Trophoblast cell (in vitro differentiated cells and primary cell): ENCODE data around the gene CFAP91.

Experiments used
- DNase-seq, 2 donors: peaks; one replicate each; pipeline ENCODE4 v3.0.0-alpha.2; 2016
- H2AFZ ChIP-seq: 2 replicates; pipeline ENCODE4 v1.6.1; 2013; ENCODE audit warnings: low read length, moderate library complexity, mild to moderate bottlenecking; ENCODE audit not compliant: insufficient read depth, poor library complexity
- H2AK5ac ChIP-seq: 2 replicates; pipeline ENCODE4 v1.6.1; 2013; ENCODE audit warnings: mild to moderate bottlenecking, low read length
- H2BK120ac ChIP-seq: 2 replicates; pipeline ENCODE4 v1.6.1; 2013; ENCODE audit warnings: low read length, mild to moderate bottlenecking, moderate library complexity; ENCODE audit not compliant: insufficient read depth, poor library complexity
- H2BK12ac ChIP-seq: 2 replicates; pipeline ENCODE4 v1.6.1; 2013; ENCODE audit warnings: mild to moderate bottlenecking, low read length, moderate library complexity
- H2BK5ac ChIP-seq: 2 replicates; pipeline ENCODE4 v1.6.1; 2013; ENCODE audit warnings: low read length, low read depth, moderate library complexity, mild to moderate bottlenecking; ENCODE audit not compliant: poor library complexity
- H3K14ac ChIP-seq: 2 replicates; pipeline ENCODE4 v1.6.1; 2013; ENCODE audit warnings: mild to moderate bottlenecking, low read length
- H3K18ac ChIP-seq: 2 replicates; pipeline ENCODE4 v1.6.1; 2013; ENCODE audit warnings: mild to moderate bottlenecking, low read length
- H3K23ac ChIP-seq: 2 replicates; pipeline ENCODE4 v1.6.1; 2013; ENCODE audit warnings: low read length
- H3K27ac ChIP-seq: 2 replicates; pipeline ENCODE4 v1.5.1; 2013; ENCODE audit warnings: low read depth, mild to moderate bottlenecking, inconsistent platforms, low read length, moderate library complexity
- H3K27me3 ChIP-seq: 2 replicates; pipeline ENCODE4 v1.6.1; 2013; ENCODE audit warnings: inconsistent platforms, mild to moderate bottlenecking, low read length, moderate library complexity; ENCODE audit not compliant: insufficient read depth
- H3K36me3 ChIP-seq, 2 experiments: 1 replicate in 1 of 2; 2 replicates in 1 of 2; pipeline ENCODE4 v1.6.1; 2013; ENCODE audit warnings: low read length in 2 of 2, mild to moderate bottlenecking in 2 of 2, moderate library complexity in 1 of 2; ENCODE audit not compliant: insufficient read depth in 2 of 2, control insufficient read depth in 1 of 2
- H3K4ac ChIP-seq: 2 replicates; pipeline ENCODE4 v1.6.1; 2013; ENCODE audit warnings: low read depth, mild to moderate bottlenecking, low read length, moderate library complexity
- H3K4me1 ChIP-seq, 2 experiments: 1 replicate in 1 of 2; 2 replicates in 1 of 2; pipeline ENCODE4 v1.6.1; 2013; ENCODE audit warnings: low read length in 2 of 2, mild to moderate bottlenecking in 2 of 2, moderate library complexity in 1 of 2; ENCODE audit not compliant: insufficient read depth in 2 of 2, control insufficient read depth in 1 of 2
- H3K4me2 ChIP-seq: 2 replicates; pipeline ENCODE4 v1.6.1; 2013; ENCODE audit warnings: inconsistent platforms, mild to moderate bottlenecking, low read length, moderate library complexity
- H3K4me3 ChIP-seq: 2 replicates; pipeline ENCODE4 v1.5.1; 2013; ENCODE audit warnings: mild to moderate bottlenecking, low read depth, low read length, inconsistent platforms
- H3K79me1 ChIP-seq: one replicate; pipeline ENCODE4 v1.6.1; 2013; ENCODE audit warnings: low read length
- H3K79me2 ChIP-seq: 2 replicates; pipeline ENCODE4 v1.6.1; 2013; ENCODE audit warnings: low read length, mild to moderate bottlenecking; ENCODE audit not compliant: control insufficient read depth, insufficient read depth, poor library complexity
- H3K9ac ChIP-seq: 2 replicates; pipeline ENCODE4 v1.6.1; 2013; ENCODE audit warnings: mild to moderate bottlenecking, low read length
- H3K9me3 ChIP-seq: 2 replicates; pipeline ENCODE4 v1.6.1; 2013; ENCODE audit warnings: low read depth, mild to moderate bottlenecking, control low read depth, inconsistent platforms, low read length; ENCODE audit not compliant: insufficient read depth
- H4K12ac ChIP-seq: 2 replicates; pipeline ENCODE4 v1.6.1; 2013; ENCODE audit warnings: low read depth, mild to moderate bottlenecking, low read length, moderate library complexity
- H4K8ac ChIP-seq: 2 replicates; pipeline ENCODE4 v1.6.1; 2013; ENCODE audit warnings: low read depth, mild to moderate bottlenecking, low read length, moderate library complexity
- H4K91ac ChIP-seq: one replicate; pipeline ENCODE4 v1.6.1; 2013; ENCODE audit warnings: low read depth, mild to moderate bottlenecking, low read length, moderate library complexity
- WGBS: extraction: QIAGEN DNeasy Blood & Tissue Kit; methylation state at CpG from one replicate; pipeline ENCODE4 v1.1.7; 2013; ENCODE audit warnings: missing lambda C conversion rate; ENCODE audit not compliant: insufficient read length, insufficient coverage; ENCODE audit errors: extremely low coverage; 5-methylcytosine and 5-hydroxymethylcytosine counted together

Gene CFAP91

DNA sequence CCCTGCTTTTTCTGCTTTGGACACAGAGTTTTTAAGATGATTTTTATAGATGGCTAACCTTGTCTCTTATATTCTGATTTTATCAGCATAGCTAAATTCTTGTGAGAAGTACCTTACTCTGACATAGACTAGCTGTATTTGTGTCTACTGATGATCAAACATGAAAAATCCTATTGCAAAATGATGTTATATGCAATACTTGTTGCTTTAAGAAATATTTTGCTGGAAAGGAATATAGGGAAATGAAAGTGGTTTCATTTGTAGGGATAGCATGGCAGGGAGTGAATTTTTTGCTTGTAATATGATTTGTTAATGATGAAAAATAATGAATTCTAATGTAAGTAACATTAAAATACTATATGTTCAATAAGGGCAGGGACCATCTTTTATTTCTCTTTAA is 35.9 kb downstream of the CFAP91 start:
- Histone ChIP-seq H3K79me1 (no peaks in the 10 kb centered on the region), H3K36me3 (no peaks in the 10 kb centered on the region), H3K14ac (no peak overlapping the region), H3K23ac (no peak overlapping the region), H3K4me3 (no peak overlapping the region), H3K79me2 (no peaks in the 10 kb centered on the region), H3K4me1 (no peaks in the 10 kb centered on the region), H2AFZ (no peak overlapping the region), H3K27ac (no peak overlapping the region), H2BK5ac (no peak overlapping the region), H4K8ac (no peak overlapping the region), H4K12ac (no peak overlapping the region), H3K4me2 (no peak overlapping the region), H2BK12ac (no peak overlapping the region), H3K9me3 (no peaks in the 10 kb centered on the region), H3K4ac (no peak overlapping the region), H3K9ac (no peak overlapping the region), H2BK120ac (no peak overlapping the region), H3K27me3 (no peaks in the 10 kb centered on the region), H4K91ac (no peak overlapping the region), H2AK5ac (no peak overlapping the region), H3K18ac (no peak overlapping the region)
- DNase-seq = no peak

DNA sequence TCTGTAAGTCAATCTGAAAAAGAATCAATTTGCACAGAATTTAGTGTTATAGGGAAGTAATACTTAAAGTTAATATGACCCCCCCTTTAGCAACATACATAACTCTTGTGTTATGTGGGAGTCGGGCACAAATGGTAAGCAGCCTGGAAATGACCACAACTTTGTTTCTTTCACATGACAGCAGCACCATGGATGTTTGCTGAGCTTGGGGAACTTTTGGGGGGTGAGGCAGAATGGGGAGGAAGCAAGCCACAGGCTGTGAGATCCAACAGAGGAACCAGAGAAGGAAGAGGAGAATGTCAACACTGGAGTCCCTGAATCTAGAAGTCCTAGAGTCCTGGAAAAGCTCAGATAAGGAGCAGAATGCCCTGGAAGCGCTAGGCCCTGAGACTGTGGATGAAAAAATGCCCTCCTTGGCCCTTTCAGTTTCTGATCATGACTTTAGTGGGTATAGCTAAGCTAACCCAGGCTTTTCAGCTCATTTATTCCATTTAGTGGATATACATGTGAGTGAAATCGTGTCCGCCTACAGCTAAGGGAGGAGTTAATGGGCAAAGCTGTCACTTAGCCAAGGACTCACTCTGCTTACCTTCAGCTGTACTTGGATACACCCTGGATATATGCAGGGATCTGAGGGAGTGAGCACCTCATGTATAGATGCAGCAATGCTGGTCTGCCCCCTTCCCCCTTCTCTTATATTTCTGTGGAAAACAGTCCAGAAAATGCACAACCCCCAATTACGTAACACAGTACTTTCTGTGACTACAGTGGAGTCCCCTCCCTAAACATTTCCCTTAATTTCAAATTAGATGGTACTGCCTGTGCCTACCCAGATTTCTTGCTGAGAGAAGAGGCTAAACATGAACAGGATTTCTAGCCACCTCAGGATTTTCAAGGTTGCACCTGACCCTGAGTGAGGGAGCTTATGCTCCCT is 39.1 kb downstream of the CFAP91 start:
- no CpG with 5 or more reads among the region's 5 CpGs for WGBS
- H3K14ac ChIP-seq = no peak overlapping the region
- H3K27ac ChIP-seq = no peak overlapping the region
- H3K9ac ChIP-seq = no peak overlapping the region
- H3K36me3 ChIP-seq = no peaks in the 10 kb centered on the region
- no peak overlapping the region for H3K4me3 ChIP-seq
- no peak overlapping the region for H2BK12ac ChIP-seq
- H3K23ac ChIP-seq = no peak overlapping the region
- no peak overlapping the region for H4K91ac ChIP-seq
- H3K79me2 ChIP-seq = no peaks in the 10 kb centered on the region
- no peaks in the 10 kb centered on the region for H3K9me3 ChIP-seq
- no peak overlapping the region for H2AK5ac ChIP-seq
- no peaks in the 10 kb centered on the region for H3K4me1 ChIP-seq
- no peak overlapping the region for H3K4me2 ChIP-seq
- no peaks in the 10 kb centered on the region for H3K27me3 ChIP-seq
- H3K4ac ChIP-seq = no peak overlapping the region
- H3K18ac ChIP-seq = no peak overlapping the region
- no peak for DNase-seq
- H2BK120ac ChIP-seq = no peak overlapping the region
- no peak overlapping the region for H2BK5ac ChIP-seq
- no peaks in the 10 kb centered on the region for H3K79me1 ChIP-seq
- H2AFZ ChIP-seq = no peak overlapping the region
- H4K12ac ChIP-seq = no peak overlapping the region
- no peak overlapping the region for H4K8ac ChIP-seq

DNA sequence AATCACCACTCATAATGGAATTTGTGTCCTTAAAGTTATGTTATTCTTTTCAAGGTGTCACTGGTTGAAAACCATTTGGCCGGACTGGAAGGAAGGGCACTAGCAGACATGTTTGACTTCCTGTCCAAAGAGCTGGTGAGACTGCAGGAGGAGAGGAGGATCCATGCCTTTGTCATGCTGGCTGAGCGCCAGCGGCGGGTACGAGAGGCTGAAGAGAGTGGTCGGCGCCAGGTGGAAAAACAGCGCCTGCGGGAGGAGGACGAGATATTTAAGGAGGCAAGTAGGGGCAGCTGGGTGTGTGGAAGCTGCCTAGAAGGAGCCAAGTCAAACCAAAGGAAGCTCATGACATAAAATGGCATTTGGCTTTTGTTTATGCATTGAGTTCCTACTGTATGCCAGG is 41.1 kb downstream of the CFAP91 start:
- no peak overlapping the region for H3K9ac ChIP-seq
- no peak overlapping the region for H3K23ac ChIP-seq
- no peak overlapping the region for H2BK12ac ChIP-seq
- H3K4me1 ChIP-seq = no peaks in the 10 kb centered on the region
- no peak overlapping the region for H2AK5ac ChIP-seq
- H3K9me3 ChIP-seq = no peaks in the 10 kb centered on the region
- H2BK120ac ChIP-seq = no peak overlapping the region
- H3K27me3 ChIP-seq = no peaks in the 10 kb centered on the region
- H4K12ac ChIP-seq = no peak overlapping the region
- H3K14ac ChIP-seq = no peak overlapping the region
- no peak overlapping the region for H3K4ac ChIP-seq
- WGBS = no CpG with 5 or more reads among the region's 10 CpGs
- no peak overlapping the region for H3K18ac ChIP-seq
- no peaks in the 10 kb centered on the region for H3K36me3 ChIP-seq
- no peaks in the 10 kb centered on the region for H3K79me2 ChIP-seq
- no peaks in the 10 kb centered on the region for H3K79me1 ChIP-seq
- H3K4me3 ChIP-seq = no peak overlapping the region
- DNase-seq = no peak
- H3K4me2 ChIP-seq = no peak overlapping the region
- no peak overlapping the region for H2AFZ ChIP-seq
- no peak overlapping the region for H3K27ac ChIP-seq
- no peak overlapping the region for H2BK5ac ChIP-seq
- no peak overlapping the region for H4K91ac ChIP-seq
- no peak overlapping the region for H4K8ac ChIP-seq

DNA sequence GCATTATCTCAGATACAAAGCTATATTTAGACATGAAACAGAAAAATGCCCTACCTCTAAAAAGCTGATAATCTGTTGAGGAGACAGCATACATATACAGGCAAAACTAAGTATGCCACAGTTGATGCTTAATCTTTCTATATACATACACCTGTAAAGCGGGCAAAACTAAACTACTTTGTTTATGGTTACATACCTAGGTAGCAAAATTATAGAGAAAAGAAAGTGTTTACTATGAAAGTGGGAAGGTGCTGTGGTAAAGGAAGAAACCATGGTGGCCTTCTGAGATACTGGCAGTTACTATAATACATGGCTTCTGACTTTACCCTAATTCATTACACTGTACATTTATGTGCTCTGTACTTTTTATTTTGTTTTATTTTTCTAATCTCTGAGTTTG is 43.1 kb downstream of the CFAP91 start:
- no peaks in the 10 kb centered on the region for H3K36me3 ChIP-seq
- H3K9me3 ChIP-seq = no peaks in the 10 kb centered on the region
- H3K23ac ChIP-seq = no peak overlapping the region
- H2BK120ac ChIP-seq = no peak overlapping the region
- H3K27me3 ChIP-seq = no peaks in the 10 kb centered on the region
- no peaks in the 10 kb centered on the region for H3K4me1 ChIP-seq
- no peak overlapping the region for H4K8ac ChIP-seq
- no peak overlapping the region for H2AFZ ChIP-seq
- no peak overlapping the region for H3K18ac ChIP-seq
- H3K4ac ChIP-seq = no peak overlapping the region
- H4K91ac ChIP-seq = no peak overlapping the region
- H3K79me2 ChIP-seq = no peaks in the 10 kb centered on the region
- H3K27ac ChIP-seq = no peak overlapping the region
- WGBS = no CpG with 5 or more reads among the region's 1 CpG
- no peaks in the 10 kb centered on the region for H3K79me1 ChIP-seq
- no peak overlapping the region for H2BK12ac ChIP-seq
- H3K4me3 ChIP-seq = no peak overlapping the region
- H2BK5ac ChIP-seq = no peak overlapping the region
- no peak for DNase-seq
- no peak overlapping the region for H4K12ac ChIP-seq
- no peak overlapping the region for H3K14ac ChIP-seq
- no peak overlapping the region for H3K4me2 ChIP-seq
- H3K9ac ChIP-seq = no peak overlapping the region
- no peak overlapping the region for H2AK5ac ChIP-seq
